Activated naive CD4-positive, alpha-beta T cell treated with anti-CD3 and anti-CD28 coated beads, Interleukin-2, amount 50 U/mL, for 24 hours (primary cell): ENCODE data around the gene EDDM3A.
"Not testable (repeated sequence)": the region's sequence is repeated elsewhere in the genome, so short reads cannot be mapped to it uniquely, and the experiment has no call there.

Experiments used
- H3K27ac Mint-ChIP-seq: one replicate; pipeline ENCODE4 v1.8.0; 2021; ENCODE audit warnings: mild to moderate bottlenecking, mixed read lengths
- H3K27me3 Mint-ChIP-seq: one replicate; pipeline ENCODE4 v1.8.0; 2021; ENCODE audit warnings: mixed read lengths
- H3K36me3 Mint-ChIP-seq: one replicate; pipeline ENCODE4 v1.8.0; 2021; ENCODE audit warnings: mixed read lengths
- H3K4me1 Mint-ChIP-seq: one replicate; pipeline ENCODE4 v1.8.0; 2021; ENCODE audit warnings: mixed read lengths
- H3K4me3 Mint-ChIP-seq: one replicate; pipeline ENCODE4 v1.8.0; 2021; ENCODE audit warnings: mild to moderate bottlenecking, mixed read lengths
- H3K9me3 Mint-ChIP-seq: one replicate; pipeline ENCODE4 v1.8.0; 2021; ENCODE audit warnings: mixed read lengths

The EDDM3A gene

DNA sequence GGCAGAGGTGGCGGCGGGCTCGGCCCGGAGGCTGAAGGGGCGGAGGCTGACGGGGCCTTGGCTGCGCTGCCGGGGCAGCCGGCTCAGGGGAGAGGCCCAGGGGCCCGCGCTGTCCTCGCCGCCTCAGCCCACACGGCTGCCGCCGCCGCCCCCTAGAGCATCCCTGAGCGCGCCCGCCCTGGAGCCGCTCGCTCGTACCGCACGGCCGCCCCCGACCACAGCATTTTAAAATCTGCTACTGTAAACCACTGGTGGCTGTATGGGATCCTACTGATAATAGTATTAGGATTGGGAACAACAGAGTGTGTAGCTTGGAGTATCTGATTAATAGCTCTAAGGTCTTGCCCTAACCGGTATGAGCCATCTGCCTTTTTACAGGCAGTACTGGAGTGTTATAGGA lies 22.2 kb upstream of the EDDM3A start:
- Mint-ChIP-seq H3K36me3 (no peaks in the 10 kb centered on the region), H3K4me1 (peaks cover 4% of the 10 kb centered on the region), H3K27me3 (peaks cover 32% of the 10 kb centered on the region), H3K9me3 (no peaks in the 10 kb centered on the region), H3K4me3 (no peak overlapping the region), H3K27ac (no peak overlapping the region)

DNA sequence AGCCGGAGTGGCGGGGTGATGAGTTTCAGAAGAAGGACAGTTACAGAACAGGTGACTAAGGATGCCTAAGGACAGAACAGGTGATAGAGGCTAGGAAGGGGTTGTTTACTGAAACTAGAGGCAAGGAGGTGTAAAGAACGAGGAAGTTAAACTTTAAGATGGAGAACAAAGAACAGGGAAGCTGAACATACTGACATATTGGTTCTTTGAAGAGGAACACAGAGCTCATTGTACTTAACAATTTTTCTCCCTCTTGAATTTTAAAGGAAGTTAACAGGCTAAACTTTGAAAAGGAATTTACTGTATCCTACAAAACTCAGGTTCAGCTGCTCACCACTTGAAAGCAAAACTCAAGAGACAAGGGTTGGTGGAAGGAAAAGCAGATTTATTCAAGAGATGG lies 19.6 kb upstream of the EDDM3A start:
- H3K9me3 Mint-ChIP-seq, H3K4me1 Mint-ChIP-seq, H3K36me3 Mint-ChIP-seq, H3K27ac Mint-ChIP-seq, H3K4me3 Mint-ChIP-seq: not testable (repeated sequence)
- H3K27me3 Mint-ChIP-seq: peaks cover 30% of the 10 kb centered on the region

DNA sequence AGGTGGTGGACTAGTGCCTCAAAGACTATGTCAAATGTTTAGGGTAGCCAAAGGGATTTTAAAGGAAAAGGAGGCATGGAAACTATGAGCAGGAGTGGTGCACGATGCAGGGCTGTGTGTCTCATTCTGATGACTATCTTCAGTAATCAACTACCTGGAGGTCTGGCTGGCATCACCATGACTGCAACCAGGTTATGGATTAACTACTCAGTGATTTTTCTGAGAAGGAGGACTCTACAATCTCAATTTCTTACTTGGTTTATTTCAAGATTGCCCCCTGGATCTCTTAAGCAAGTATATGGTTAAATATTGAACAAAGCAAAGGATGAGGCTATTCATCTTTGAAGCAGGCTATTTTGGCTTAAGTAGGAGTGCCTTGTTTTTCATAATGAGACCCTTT lies 19.2 kb upstream of the EDDM3A start:
- no peak overlapping the region for H3K4me3 Mint-ChIP-seq

DNA sequence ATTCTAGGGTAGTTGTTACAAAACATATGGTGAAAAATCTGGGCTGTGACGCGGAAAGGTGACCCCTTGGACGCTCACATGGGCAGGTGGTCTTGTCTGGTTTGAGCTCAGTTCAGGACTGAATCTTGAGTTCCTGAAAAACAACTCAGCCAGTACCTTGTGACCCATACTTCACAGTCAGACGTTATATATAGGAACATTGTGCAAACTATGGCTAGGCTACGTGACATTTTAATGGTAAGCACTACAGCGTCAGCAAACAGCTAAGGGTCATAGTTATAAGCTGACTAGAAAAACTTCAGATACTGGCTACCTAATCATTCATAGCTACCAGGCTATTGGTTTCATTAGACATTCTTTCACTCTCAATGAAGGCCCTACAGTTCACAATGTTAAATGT lies 14.8 kb upstream of the EDDM3A start:
- peaks cover 11% of the 10 kb centered on the region for H3K27me3 Mint-ChIP-seq
- no peaks in the 10 kb centered on the region for H3K9me3 Mint-ChIP-seq
- no peaks in the 10 kb centered on the region for H3K36me3 Mint-ChIP-seq
- no peak overlapping the region for H3K4me3 Mint-ChIP-seq
- H3K27ac Mint-ChIP-seq: no peak overlapping the region
- no peaks in the 10 kb centered on the region for H3K4me1 Mint-ChIP-seq

More for the DNA sequence above, 19.2 kb upstream of the EDDM3A start:
- peaks cover 31% of the 10 kb centered on the region for H3K27me3 Mint-ChIP-seq
- peaks cover 4% of the 10 kb centered on the region for H3K4me1 Mint-ChIP-seq
- H3K27ac Mint-ChIP-seq: no peak overlapping the region
- H3K9me3 Mint-ChIP-seq: no peaks in the 10 kb centered on the region
- H3K36me3 Mint-ChIP-seq: no peaks in the 10 kb centered on the region

DNA sequence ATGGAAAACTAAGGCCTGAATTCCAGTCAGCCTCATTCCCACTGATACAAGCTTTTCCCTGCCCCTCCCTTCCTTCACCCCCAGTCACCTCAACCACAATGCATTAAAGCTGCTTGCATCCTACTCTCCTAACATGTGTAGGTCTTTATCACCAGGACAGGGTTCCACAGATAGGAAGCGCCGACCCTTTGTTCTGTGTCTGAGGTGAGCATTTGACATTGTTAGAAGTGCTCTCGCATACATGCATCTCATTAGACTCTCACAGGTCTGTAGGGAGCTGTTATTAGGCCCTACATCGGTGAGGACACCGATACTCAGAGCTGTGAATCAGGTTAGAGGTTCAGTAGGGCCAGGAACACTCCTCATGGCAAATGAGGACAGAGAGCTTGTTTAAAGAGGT lies 13.2 kb upstream of the EDDM3A start:
- Mint-ChIP-seq H3K27me3 (peaks cover 6% of the 10 kb centered on the region), H3K27ac (no peak overlapping the region), H3K36me3 (no peaks in the 10 kb centered on the region), H3K4me3 (no peak overlapping the region), H3K4me1 (no peaks in the 10 kb centered on the region), H3K9me3 (no peaks in the 10 kb centered on the region)

DNA sequence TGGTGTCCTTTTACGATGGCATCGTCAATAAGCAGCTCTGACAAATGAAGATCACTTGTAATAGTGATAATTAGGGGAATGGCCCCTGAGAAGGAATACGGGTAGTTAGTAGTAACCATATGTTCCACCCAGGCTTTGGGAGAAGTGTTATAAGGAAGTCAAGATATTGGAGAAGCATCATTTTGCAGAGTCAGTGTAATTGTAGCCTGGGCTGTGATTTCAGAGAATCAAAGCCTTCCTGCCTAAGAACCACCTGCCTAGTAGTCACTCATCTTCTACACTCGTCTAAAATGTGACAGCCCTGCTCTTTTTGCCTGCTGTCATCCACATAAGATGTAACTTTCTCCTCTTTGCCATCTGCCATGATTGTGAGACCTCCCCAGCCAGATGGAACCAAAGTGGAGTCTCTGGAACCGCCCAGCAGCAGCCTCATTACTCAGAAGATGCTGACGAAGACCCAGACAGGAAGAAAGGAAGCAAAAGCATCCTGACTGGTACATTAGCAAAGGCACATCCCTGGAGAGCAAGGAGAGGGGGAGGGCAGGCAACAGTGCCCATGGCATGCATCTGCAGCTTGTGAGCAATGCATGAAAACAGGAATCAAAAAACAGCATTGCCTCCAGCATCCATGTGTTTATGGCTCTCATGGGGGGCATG lies 12.6 kb upstream of the EDDM3A start:
- H3K27me3 Mint-ChIP-seq: peaks cover 2% of the 10 kb centered on the region
- H3K4me1 Mint-ChIP-seq: no peaks in the 10 kb centered on the region
- H3K36me3 Mint-ChIP-seq: no peaks in the 10 kb centered on the region
- H3K4me3 Mint-ChIP-seq: no peak overlapping the region
- H3K9me3 Mint-ChIP-seq: no peaks in the 10 kb centered on the region
- H3K27ac Mint-ChIP-seq: no peak overlapping the region

DNA sequence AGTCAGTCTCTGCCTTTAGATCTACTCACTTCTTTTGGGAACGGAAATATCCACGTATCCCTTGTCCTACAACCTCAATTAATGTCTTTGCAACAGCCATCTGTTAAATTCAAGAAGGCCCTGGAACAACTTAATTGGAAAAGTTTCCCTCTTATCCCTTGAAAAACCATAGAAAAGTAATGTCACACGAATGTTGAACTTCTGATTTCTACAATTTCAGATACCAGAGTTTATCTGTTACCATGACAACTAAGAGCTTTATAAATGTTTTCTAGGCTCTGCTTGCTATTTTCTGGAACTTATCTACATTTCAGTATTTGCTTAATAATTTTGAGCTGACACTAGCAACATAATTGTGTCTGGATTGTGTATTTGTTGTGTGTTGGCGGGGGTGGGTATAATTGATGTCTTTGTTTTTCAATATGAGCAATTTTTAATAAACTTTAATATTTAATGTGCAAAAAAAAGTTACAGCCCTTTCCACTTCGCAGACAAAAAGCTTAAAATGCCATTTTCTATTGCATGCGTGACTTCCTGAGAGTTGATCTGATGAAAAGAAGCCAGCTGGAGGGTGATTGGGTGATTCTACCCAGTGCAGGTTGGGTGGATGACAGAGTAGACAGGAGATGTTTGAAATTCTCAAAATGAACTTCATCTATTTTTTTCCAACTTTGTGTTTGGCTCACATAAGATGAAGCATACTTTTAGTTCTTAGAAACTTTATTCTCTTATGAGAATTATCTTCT lies 11.8 kb upstream of the EDDM3A start:
- Mint-ChIP-seq H3K9me3 (no peaks in the 10 kb centered on the region), H3K36me3 (no peaks in the 10 kb centered on the region), H3K4me1 (no peaks in the 10 kb centered on the region), H3K27ac (no peak overlapping the region), H3K4me3 (no peak overlapping the region), H3K27me3 (peaks cover 5% of the 10 kb centered on the region)

DNA sequence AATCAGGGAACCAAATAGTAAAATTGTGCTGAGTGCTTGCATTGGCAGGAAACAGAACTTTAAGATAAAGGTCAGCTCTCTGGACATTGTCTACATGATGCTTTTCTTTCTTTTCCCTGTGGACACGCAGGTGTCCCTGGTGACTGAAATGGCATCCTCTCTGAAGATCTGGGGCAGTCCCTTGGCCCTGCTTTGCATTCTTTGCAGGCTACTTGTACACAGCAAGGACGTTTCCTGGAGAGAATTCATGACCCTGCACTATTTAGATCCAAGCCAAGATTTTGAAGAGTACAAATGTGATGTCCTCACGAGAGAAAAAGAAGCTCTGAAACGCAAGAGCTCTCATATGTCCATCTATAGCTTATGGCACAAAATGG lies 11.3 kb upstream of the EDDM3A start:
- Mint-ChIP-seq H3K27ac (no peak overlapping the region), H3K9me3 (no peaks in the 10 kb centered on the region), H3K4me1 (no peaks in the 10 kb centered on the region), H3K27me3 (peaks cover 5% of the 10 kb centered on the region), H3K4me3 (no peak overlapping the region), H3K36me3 (no peaks in the 10 kb centered on the region)

DNA sequence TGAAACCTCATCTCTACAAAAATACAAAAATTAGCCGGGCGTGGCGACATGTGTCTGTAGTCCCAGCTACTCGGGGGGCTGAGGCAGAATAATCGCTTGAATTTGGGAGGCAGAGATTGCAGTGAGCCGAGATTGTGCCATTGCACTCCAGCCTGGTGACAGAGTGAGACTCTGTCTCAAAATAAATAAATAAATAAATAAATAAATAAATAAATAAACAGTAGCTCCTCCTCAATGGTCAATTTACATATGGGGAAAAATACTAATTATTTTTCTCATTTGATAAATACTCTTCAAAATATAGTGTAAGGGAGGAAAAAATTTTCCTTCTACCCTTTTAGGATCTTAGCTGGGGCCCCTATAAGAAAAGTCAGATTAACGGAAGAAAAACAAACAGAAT lies 7.4 kb upstream of the EDDM3A start:
- H3K27ac Mint-ChIP-seq, H3K9me3 Mint-ChIP-seq, H3K27me3 Mint-ChIP-seq, H3K36me3 Mint-ChIP-seq, H3K4me1 Mint-ChIP-seq, H3K4me3 Mint-ChIP-seq: not testable (repeated sequence)

DNA sequence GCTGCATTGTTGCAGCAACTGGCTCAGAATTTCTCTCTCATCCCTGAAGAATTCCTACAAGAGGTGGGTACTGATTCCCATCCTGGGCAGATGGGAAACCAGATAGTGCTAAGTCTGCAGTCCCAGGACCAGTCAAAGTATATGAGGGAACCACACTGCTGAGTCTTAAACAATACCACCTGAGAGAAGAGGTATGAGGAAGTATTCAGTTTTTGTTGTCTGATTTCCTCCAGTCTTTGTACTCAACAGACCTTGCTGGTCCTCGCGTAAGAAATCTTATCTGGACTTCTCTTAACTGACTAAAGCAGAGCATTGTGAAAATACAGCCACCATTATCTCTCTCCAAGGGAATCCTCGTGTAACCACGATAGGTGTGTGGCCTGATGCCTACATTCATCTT lies 3.6 kb upstream of the EDDM3A start:
- no peak overlapping the region for H3K4me3 Mint-ChIP-seq
- peaks cover 3% of the 10 kb centered on the region for H3K27me3 Mint-ChIP-seq
- H3K36me3 Mint-ChIP-seq: no peaks in the 10 kb centered on the region
- no peaks in the 10 kb centered on the region for H3K9me3 Mint-ChIP-seq
- H3K4me1 Mint-ChIP-seq: no peaks in the 10 kb centered on the region
- H3K27ac Mint-ChIP-seq: no peak overlapping the region

DNA sequence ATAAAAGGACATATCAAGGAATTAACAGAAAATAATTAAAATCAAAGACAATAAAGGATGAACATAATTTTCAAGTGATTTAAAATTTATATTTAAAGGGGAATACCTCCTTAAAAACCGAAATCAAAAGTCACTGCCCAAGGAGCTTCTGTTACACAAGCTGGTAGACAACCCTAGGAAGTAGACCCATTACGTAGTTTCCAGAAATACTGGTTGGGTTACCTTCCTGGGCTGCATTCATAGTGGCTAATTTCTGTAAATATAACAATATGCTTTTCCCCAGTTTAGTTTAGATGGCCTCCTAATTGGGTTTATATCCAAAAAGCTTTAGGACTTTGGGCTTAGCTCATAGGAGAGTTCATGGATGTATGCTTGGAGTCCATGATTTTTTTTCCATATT lies 2.1 kb upstream of the EDDM3A start:
- no peaks in the 10 kb centered on the region for H3K4me1 Mint-ChIP-seq
- H3K4me3 Mint-ChIP-seq: no peak overlapping the region
- no peaks in the 10 kb centered on the region for H3K36me3 Mint-ChIP-seq
- peaks cover 1% of the 10 kb centered on the region for H3K27me3 Mint-ChIP-seq
- H3K9me3 Mint-ChIP-seq: no peaks in the 10 kb centered on the region
- no peak overlapping the region for H3K27ac Mint-ChIP-seq

DNA sequence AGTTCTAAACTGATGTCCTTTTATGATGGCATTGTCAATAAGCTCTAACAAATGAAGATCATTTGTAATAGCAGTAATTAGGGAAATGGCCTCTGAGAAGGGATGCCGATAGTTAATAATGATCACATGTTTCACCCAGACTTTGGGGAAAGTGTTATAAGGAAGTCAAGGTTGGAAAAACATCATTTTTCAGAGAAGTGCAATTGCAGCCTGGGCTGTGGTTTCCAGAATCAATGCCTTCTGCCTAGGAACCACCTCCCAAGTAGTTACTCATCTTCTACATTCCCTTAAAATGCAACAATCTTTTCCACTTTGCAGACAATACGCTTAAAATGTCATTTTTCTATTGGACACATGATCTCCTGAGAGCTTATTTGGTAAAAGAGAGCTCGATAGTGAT lies 879 bp downstream of the EDDM3A start:
- H3K36me3 Mint-ChIP-seq: no peaks in the 10 kb centered on the region
- H3K27me3 Mint-ChIP-seq: peaks cover 5% of the 10 kb centered on the region
- no peak overlapping the region for H3K27ac Mint-ChIP-seq
- no peak overlapping the region for H3K4me3 Mint-ChIP-seq
- H3K9me3 Mint-ChIP-seq: peaks cover under 1% of the 10 kb centered on the region
- no peaks in the 10 kb centered on the region for H3K4me1 Mint-ChIP-seq

DNA sequence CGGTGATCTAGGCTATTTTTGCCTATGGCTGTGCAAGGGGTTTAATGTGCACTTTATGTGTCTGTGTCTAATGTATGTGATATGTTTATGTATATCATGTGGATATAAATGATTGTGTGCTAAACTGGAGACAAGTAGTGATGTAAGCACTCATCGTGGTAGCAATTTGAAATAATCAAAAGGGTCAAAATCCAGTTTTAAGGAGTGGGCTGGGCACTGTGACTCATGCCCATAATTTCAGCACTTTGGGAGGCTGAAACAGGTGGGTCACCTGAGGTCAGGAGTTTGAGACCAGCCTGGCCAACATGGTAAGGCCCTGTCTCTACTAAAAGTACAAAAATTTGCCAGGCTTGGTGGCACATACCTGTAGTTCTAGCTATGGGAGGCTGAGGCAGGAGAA lies 2.8 kb downstream of the EDDM3A start:
- H3K27me3 Mint-ChIP-seq: peaks cover 8% of the 10 kb centered on the region
- no peak overlapping the region for H3K4me3 Mint-ChIP-seq
- H3K9me3 Mint-ChIP-seq: peaks cover 9% of the 10 kb centered on the region
- H3K27ac Mint-ChIP-seq: no peak overlapping the region
- H3K4me1 Mint-ChIP-seq: no peaks in the 10 kb centered on the region
- peaks cover 2% of the 10 kb centered on the region for H3K36me3 Mint-ChIP-seq

DNA sequence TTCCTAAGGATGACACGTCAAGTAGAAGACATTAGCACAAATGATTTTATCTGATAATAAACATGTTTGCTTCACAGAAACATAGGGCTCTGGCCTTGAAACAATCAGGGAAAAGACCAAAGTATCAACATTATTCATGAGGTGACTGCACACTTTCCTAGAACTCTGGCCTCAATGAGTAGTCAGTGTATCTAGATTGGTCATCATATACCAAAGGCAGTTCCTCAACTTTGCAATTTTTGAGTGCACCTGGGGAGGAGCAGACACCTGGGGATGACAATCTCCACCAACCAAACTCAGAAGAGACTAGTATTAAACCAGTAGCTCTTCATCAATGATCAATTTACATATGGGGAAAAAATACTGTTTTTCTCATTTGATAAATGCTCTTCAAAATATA lies 4.5 kb downstream of the EDDM3A start:
- Mint-ChIP-seq H3K27ac (no peak overlapping the region), H3K4me1 (no peaks in the 10 kb centered on the region), H3K9me3 (peaks cover 9% of the 10 kb centered on the region), H3K36me3 (peaks cover 2% of the 10 kb centered on the region), H3K4me3 (no peak overlapping the region), H3K27me3 (peaks cover 8% of the 10 kb centered on the region)

DNA sequence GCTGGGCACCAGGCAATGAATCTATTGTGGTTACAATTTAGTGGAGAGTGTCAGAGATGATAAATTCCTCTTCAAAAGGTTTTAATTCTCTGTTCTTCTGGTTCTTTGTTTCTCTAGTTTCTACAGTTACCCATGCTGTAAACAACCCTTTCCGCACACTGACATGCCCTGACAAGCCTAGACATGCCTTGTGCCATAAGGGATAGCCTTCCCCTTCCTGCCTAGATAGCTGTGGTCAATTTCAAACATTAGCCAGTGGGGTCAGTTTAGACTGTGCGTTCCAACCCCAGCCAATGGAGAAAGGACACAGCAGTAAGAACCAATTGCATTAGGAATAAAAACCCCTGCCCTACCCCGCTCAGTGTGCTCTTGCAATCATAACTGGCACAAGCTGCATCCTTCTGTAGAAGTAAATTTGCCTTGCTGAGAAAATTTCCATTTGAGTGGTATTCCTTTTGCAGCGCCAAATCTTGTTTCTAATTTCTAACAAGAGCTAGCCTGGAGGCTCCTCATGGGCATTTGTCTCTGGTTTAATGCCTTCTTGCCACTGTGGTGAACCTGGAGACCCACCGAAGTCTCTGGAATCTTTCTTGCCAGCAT lies 6.4 kb downstream of the EDDM3A start:
- peaks cover 2% of the 10 kb centered on the region for H3K36me3 Mint-ChIP-seq
- peak overlapping the region; percentile 15 for H3K4me3 Mint-ChIP-seq
- no peaks in the 10 kb centered on the region for H3K4me1 Mint-ChIP-seq
- H3K9me3 Mint-ChIP-seq: peaks cover 9% of the 10 kb centered on the region
- no peak overlapping the region for H3K27ac Mint-ChIP-seq
- peaks cover 8% of the 10 kb centered on the region for H3K27me3 Mint-ChIP-seq

DNA sequence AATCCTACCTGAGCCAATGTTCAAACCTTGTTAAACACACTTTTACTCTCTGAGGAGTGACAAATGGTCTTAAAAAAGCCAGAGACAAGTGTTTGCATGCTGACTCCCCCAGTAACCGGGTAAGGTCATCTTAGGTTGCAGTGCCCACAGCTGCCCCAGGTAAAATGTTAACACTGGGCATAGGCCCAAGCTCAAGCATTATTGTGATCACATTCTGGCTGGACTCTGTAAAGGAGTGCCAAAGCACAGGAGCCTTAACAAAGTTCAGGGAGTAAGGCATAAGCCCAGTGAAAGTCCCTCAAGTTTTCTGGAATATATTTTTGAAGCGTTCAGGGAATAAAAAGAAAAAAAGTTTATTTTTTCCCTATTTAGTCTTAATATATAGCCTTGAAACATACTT lies 8.6 kb downstream of the EDDM3A start:
- H3K36me3 Mint-ChIP-seq: peaks cover 2% of the 10 kb centered on the region
- H3K27me3 Mint-ChIP-seq: peaks cover 8% of the 10 kb centered on the region
- H3K9me3 Mint-ChIP-seq: peaks cover 9% of the 10 kb centered on the region
- H3K4me1 Mint-ChIP-seq: no peaks in the 10 kb centered on the region
- H3K27ac Mint-ChIP-seq: no peak overlapping the region
- no peak overlapping the region for H3K4me3 Mint-ChIP-seq
